NT2/D1 (cell line): Measurements from ENCODE around the gene TRIM33.

Experiments
- SUZ12 ChIP-seq: IDR thresholded peaks from 2 replicates; pipeline ENCODE4 v1.6.1; 2011; ENCODE audit not compliant: insufficient read length, insufficient read depth; ENCODE audit errors: extremely low read depth
- YY1 ChIP-seq: IDR thresholded peaks from 2 replicates; pipeline ENCODE4 v1.6.1; 2011; ENCODE audit not compliant: insufficient read length, insufficient read depth
- ZNF274 ChIP-seq: IDR thresholded peaks from 2 replicates; pipeline ENCODE4 v1.6.1; 2011; ENCODE audit warnings: mild to moderate bottlenecking, low read depth, low read length

- TF ChIP-seq YY1 (no peak), ZNF274 (no peak), SUZ12 (no peak)
Observed at GRCh38 chr1:114540272-114540671, 29.3 kb upstream of the TRIM33 start.
